AG09309 (cell line): ENCODE measurements around the gene STXBP5L.
"Not testable (repeated sequence)": the region's sequence is repeated elsewhere in the genome, so short reads cannot be mapped to it uniquely, and the experiment has no call there.

Experiments used
- DNase-seq: peaks from one replicate; pipeline ENCODE4 v3.0.0-alpha.2; 2010; ENCODE audit warnings: low read depth
- H3K4me3 ChIP-seq: 2 replicates; pipeline ENCODE4 v1.5.1; 2011; ENCODE audit warnings: mild to moderate bottlenecking, low read depth, low read length, moderate library complexity; ENCODE audit not compliant: control insufficient read depth
- TF ChIP-seq, protein P1 (sequence below): IDR thresholded peaks from 2 replicates; pipeline ENCODE4 v1.5.1; 2011; ENCODE audit warnings: mild to moderate bottlenecking, low read depth, low read length, inconsistent platforms; ENCODE audit not compliant: insufficient read depth, control insufficient read depth; ENCODE audit errors: missing control alignments

STXBP5L gene

DNA sequence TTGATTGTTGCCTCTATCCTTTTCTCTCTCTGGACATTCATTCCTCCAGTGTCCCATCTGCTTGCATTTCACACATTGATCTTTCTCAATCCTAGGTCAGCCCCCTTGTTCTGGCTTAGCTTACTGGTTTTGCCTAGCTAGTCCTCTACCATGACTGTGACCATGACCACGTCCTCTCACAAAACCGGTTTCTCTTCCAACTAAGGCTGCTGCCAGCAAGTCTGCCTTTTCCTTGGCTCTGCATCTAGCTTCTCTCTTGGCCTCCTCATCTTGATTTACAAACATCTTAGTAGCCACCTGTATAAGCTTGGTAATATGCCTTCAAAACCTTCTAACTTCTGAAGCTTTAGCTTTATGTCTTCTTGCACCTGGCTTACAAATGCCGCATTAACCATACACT, 167.2 kb downstream of the STXBP5L start:
- no peak for DNase-seq

DNA sequence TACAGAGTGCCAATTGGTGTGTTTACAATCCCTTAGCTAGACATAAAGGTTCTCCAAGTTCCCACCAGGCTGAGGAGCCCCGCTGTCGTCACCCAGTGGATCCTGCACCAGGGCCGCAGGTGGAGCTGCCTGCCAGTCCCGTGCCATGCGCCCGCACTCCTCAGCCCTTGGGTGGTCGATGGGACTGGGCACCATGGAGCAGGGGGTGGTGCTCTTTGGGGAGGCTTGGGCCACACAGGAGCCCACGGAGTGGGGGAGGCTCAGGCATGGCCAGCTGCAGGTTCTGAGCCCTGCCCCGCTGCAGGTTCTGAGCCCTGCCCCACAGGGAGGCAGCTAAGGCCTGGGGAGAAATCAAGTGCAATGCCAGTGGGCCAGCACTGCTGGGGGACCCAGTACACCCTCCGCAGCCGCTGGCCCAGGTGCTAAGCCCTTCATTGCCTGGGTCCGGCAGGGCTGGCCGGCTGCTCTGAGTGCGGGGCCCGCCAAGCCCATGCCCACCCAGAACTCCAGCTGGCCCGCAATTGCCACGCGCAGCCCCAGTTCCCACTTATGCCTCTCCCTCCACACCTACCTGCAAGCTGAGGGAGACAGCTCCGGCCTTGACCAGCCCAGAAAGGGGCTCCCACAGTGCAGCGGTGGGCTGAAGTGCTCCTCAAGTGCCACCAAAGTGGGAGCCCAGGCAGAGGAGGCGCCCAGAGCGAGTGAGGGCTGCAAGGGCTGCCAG, 170.5 kb downstream of the STXBP5L start:
- DNase-seq, H3K4me3 ChIP-seq: not testable (repeated sequence)

More for the DNA sequence above, 167.2 kb downstream of the STXBP5L start:
- H3K4me3 ChIP-seq = no peak overlapping the region
- TF ChIP-seq, protein P1, sequence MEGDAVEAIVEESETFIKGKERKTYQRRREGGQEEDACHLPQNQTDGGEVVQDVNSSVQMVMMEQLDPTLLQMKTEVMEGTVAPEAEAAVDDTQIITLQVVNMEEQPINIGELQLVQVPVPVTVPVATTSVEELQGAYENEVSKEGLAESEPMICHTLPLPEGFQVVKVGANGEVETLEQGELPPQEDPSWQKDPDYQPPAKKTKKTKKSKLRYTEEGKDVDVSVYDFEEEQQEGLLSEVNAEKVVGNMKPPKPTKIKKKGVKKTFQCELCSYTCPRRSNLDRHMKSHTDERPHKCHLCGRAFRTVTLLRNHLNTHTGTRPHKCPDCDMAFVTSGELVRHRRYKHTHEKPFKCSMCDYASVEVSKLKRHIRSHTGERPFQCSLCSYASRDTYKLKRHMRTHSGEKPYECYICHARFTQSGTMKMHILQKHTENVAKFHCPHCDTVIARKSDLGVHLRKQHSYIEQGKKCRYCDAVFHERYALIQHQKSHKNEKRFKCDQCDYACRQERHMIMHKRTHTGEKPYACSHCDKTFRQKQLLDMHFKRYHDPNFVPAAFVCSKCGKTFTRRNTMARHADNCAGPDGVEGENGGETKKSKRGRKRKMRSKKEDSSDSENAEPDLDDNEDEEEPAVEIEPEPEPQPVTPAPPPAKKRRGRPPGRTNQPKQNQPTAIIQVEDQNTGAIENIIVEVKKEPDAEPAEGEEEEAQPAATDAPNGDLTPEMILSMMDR = no peak

DNA sequence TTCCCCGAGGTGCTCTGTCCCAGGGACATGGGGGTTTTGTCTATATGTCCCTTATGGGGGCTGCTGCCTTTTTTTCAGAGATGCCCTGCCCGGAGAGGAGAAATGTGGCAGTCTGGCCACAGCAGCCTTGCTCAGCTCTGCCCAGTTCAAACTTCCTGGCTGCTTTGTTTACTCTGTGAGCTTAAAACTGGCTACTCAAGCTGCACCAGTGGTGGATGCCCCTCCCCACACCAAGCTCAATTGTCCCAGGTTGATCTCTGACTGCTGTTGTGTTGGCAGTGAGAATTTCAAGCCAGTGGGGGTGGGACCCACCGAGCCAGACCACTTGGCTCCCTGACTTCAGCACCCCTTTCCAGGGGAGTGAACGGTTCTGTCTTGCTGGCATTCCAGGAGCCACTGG, 188.9 kb downstream of the STXBP5L start:
- no peak overlapping the region for H3K4me3 ChIP-seq
- DNase-seq = no peak
- TF ChIP-seq, protein P1 = no peak

DNA sequence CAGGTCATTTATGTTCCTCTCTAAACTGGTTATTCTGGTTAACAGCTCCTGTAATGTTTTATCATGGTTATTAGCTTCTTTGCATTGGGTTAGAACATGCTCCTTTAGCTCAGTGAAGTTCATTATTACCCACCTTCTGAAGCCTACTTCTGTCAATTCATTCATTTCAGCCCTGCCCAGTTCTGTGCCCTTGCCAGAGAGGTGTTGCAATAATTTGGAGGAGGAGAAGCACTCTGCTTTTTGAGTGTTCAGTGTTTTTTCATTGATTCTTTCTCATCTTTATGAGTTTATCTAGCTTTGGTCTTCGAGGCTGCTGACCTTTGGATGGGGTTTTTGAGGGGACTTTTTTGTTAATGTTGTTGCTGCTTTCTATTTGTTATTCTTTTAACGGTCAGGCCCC, 203.1 kb downstream of the STXBP5L start:
- not testable (repeated sequence) for DNase-seq, H3K4me3 ChIP-seq

DNA sequence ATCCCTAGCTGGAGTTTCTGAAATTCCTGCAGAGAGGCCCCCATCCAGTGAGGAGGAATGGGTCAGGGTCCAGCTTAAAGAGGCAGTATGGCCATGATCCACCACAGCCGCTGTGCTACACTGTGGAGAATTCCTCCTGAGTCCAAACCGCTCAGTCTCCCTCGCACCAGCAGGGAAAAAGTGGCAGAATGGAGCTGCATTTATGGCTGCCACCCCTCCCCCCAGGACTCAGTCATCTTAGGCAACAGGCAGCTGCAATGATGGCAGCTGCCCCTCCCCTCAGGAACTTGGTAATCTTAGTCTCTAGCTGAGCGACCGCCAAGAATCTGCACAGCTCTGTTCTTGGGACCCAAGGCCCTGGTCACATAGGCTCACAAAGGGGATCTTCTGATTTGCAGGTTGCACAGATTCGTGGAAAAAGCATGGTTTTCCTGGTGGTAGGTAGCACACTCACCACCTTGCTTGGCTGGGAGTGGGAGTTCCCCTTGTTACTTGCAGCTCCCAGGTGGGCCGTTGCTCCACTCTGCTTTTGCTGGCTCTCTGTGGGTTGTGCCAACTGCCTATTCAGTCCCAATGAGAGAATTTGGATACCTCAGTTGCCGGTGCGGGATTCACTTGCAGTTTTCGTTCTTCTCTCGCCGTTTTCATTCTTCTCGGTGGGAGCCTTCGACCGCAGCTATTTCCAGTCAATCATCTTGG, 204.1 kb downstream of the STXBP5L start:
- no peak overlapping the region for H3K4me3 ChIP-seq
- TF ChIP-seq, protein P1 = no peak
- DNase-seq = no peak

DNA sequence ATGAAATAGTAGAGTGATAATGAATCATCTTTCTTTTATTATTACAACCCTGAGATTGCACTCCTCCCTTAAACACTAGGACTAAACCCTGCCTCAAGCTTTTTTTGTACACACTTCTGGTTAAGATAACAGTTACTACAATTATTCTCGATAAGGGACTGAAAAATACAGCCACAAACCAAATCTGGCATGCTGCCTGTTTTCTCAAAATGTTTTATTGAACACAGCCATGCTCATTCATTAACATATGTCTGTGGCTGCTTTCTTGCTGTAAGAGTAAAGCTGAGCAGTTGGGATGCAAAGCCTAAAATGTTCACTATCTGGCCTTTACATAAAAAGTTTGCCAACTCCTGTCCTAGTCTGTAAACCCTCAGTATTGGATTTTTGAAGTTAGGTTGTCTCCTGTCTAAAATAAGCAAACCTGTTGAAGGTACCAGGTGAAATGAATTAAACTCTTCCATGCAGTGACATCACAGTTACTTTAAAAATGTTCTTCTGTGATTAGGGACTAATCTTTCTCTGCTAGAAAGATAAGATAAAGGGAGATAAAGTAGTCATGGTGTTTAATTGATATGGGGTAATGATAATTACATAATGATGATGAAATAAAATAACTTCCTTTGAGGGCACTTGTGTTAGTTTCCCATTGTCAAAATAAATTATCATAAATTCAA, 218.2 kb downstream of the STXBP5L start:
- DNase-seq = no peak
- TF ChIP-seq, protein P1 = no peak
- H3K4me3 ChIP-seq = no peak overlapping the region

DNA sequence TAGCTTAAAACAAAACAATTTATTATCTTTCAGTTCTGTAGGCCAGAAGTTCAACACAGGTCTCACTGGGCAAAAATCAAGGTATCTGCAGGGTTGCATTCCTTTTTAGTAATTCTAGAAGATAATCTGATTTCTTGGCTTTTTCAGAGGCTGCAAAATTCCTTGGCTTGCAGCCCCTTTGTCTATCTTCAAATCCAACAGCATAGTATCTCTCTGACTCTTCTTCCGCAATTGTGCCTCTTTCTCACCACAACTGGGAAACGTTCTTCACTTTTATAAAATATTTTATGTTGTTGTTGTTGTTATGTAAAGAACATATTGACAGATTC, 218.7 kb downstream of the STXBP5L start:
- no peak for DNase-seq
- TF ChIP-seq, protein P1 = no peak
- no peak overlapping the region for H3K4me3 ChIP-seq
